ENCODE data around the gene CNDP2.
A peak's percentile ranks its signal among the peaks of the same experiment; 100 is the strongest.

The CNDP2 gene

GRCh38 chr18:74546751-74547530 lies 50.8 kb downstream of the CNDP2 start:
- H3K4me1 ChIP-seq = peaks cover 0 to 9% (median 0%) of the 10 kb centered on the region in 10 experiments; a peak in 1 of 20 replicates
- H3K4me3 ChIP-seq = no peak overlapping the region
- H3K27ac ChIP-seq = no peak overlapping the region
- H4K20me1 ChIP-seq = no peaks in the 10 kb centered on the region
- H3K9ac ChIP-seq = no peak overlapping the region
- H3K27me3 ChIP-seq = no peaks in the 10 kb centered on the region
- peak overlapping the region in 1 of 11 experiments; percentile 17; a peak in 1 of 22 replicates for H3K4me2 ChIP-seq
- H3K36me3 ChIP-seq = peaks cover 0 to 8% (median 0%) of the 10 kb centered on the region in 11 experiments; a peak in 2 of 22 replicates
- peaks cover 34 to 50% (median 42%) of the 10 kb centered on the region in 11 experiments for H3K9me3 ChIP-seq (replicated peaks in 1 of 11)
- no peak for TF ChIP-seq Cebpa-rat (IDR thresholded peaks at IDR 0.05)

GRCh38 chr18:74547860-74548259 lies 51.7 kb downstream of the CNDP2 start:
- H3K27me3 ChIP-seq = no peaks in the 10 kb centered on the region
- no peak overlapping the region for H3K27ac ChIP-seq

GRCh38 chr18:74549591-74550104 lies 53.5 kb downstream of the CNDP2 start:
- H3K9ac ChIP-seq = no peak overlapping the region
- H3K27ac ChIP-seq = no peak overlapping the region
- peaks cover 0 to 9% (median under 1%) of the 10 kb centered on the region in 10 experiments; a peak in 6 of 20 replicates for H3K4me1 ChIP-seq
- TF ChIP-seq Cebpa-rat (IDR thresholded peaks at IDR 0.05) = no peak
- H4K20me1 ChIP-seq = no peaks in the 10 kb centered on the region
- peaks cover 0 to 8% (median 0%) of the 10 kb centered on the region in 11 experiments; a peak in 2 of 22 replicates for H3K36me3 ChIP-seq
- H3K4me3 ChIP-seq = peak overlapping the region in 2 of 10 experiments; percentile 5 to 12; a peak in 1 of 20 replicates
- H3K27me3 ChIP-seq = no peaks in the 10 kb centered on the region
- peaks cover 34 to 50% (median 42%) of the 10 kb centered on the region in 11 experiments for H3K9me3 ChIP-seq (replicated peaks in 1 of 11)
- no peak overlapping the region for H3K4me2 ChIP-seq

More at GRCh38 chr18:74547860-74548259, 51.7 kb downstream of the CNDP2 start:
- Histone ChIP-seq H3K9me3 (replicated peaks in 1 of 11) (peaks cover 34 to 50% (median 42%) of the 10 kb centered on the region in 11 experiments), H3K4me3 (no peak overlapping the region), H3K4me2 (no peak overlapping the region), H4K20me1 (no peaks in the 10 kb centered on the region), H3K36me3 (peaks cover 0 to 8% (median 0%) of the 10 kb centered on the region in 11 experiments; a peak in 2 of 22 replicates), H3K9ac (no peak overlapping the region), H3K4me1 (peaks cover 0 to 9% (median 0%) of the 10 kb centered on the region in 10 experiments; a peak in 1 of 20 replicates)
- no peak for TF ChIP-seq Cebpa-rat (IDR thresholded peaks at IDR 0.05)

- Histone ChIP-seq H3K4me1 (peaks cover 0 to 19% (median 12%) of the 10 kb centered on the region in 10 experiments; a peak in 17 of 20 replicates), H3K27me3 (no peaks in the 10 kb centered on the region), H3K36me3 (peaks cover 0 to 8% (median 0%) of the 10 kb centered on the region in 11 experiments; a peak in 2 of 22 replicates), H4K20me1 (no peaks in the 10 kb centered on the region), H3K9me3 (replicated peaks in 1 of 11) (peaks cover 34 to 50% (median 42%) of the 10 kb centered on the region in 11 experiments), H3K4me2 (no peak overlapping the region), H3K27ac (no peak overlapping the region), H3K9ac (no peak overlapping the region), H3K4me3 (no peak overlapping the region)
- no peak for TF ChIP-seq Cebpa-rat (IDR thresholded peaks at IDR 0.05)
These were observed 54.7 kb downstream of the CNDP2 start for GRCh38 chr18:74550886-74551285.

GRCh38 chr18:74551452-74551851 lies 55.3 kb downstream of the CNDP2 start:
- Histone ChIP-seq H3K4me3 (no peak overlapping the region), H3K4me1 (peaks cover 0 to 19% (median 16%) of the 10 kb centered on the region in 10 experiments; a peak in 17 of 20 replicates), H3K4me2 (no peak overlapping the region), H4K20me1 (no peaks in the 10 kb centered on the region), H3K27ac (no peak overlapping the region), H3K27me3 (no peaks in the 10 kb centered on the region), H3K9me3 (replicated peaks in 1 of 11) (peaks cover 34 to 47% (median 42%) of the 10 kb centered on the region in 11 experiments), H3K36me3 (peaks cover 0 to 8% (median 0%) of the 10 kb centered on the region in 11 experiments; a peak in 2 of 22 replicates), H3K9ac (no peak overlapping the region)
- TF ChIP-seq Cebpa-rat (IDR thresholded peaks at IDR 0.05) = no peak

- H3K9me3 ChIP-seq (replicated peaks in 1 of 11) = peaks cover 34 to 41% (median 39%) of the 10 kb centered on the region in 11 experiments
- no peak overlapping the region for H3K4me2 ChIP-seq
- H3K27me3 ChIP-seq = no peaks in the 10 kb centered on the region
- H3K4me3 ChIP-seq = no peak overlapping the region
- no peak for TF ChIP-seq Cebpa-rat (IDR thresholded peaks at IDR 0.05)
- no peaks in the 10 kb centered on the region for H4K20me1 ChIP-seq
- H3K27ac ChIP-seq = no peak overlapping the region
- H3K4me1 ChIP-seq = peaks cover 0 to 19% (median 14%) of the 10 kb centered on the region in 10 experiments; a peak in 17 of 20 replicates
- H3K9ac ChIP-seq = no peak overlapping the region
- H3K36me3 ChIP-seq = peaks cover 0 to 8% (median 0%) of the 10 kb centered on the region in 11 experiments; a peak in 2 of 22 replicates
These were observed 55.9 kb downstream of the CNDP2 start for GRCh38 chr18:74551936-74552555.

- TF ChIP-seq Cebpa-rat (IDR thresholded peaks at IDR 0.05) = no peak
- Histone ChIP-seq H4K20me1 (no peaks in the 10 kb centered on the region), H3K36me3 (no peaks in the 10 kb centered on the region), H3K4me3 (no peak overlapping the region), H3K27ac (no peak overlapping the region), H3K9ac (no peak overlapping the region), H3K4me2 (peak overlapping the region in 5 of 11 experiments; percentile 65 to 78 (median 74); a peak in 7 of 22 replicates), H3K4me1 (peaks cover 0 to 22% (median 16%) of the 10 kb centered on the region in 10 experiments; a peak in 17 of 20 replicates), H3K27me3 (no peaks in the 10 kb centered on the region), H3K9me3 (replicated peaks in 1 of 11) (peaks cover 0 to under 1% (median 0%) of the 10 kb centered on the region in 11 experiments; a peak in 4 of 22 replicates)
These were observed 60.0 kb downstream of the CNDP2 start for GRCh38 chr18:74556126-74556525.

- no peak overlapping the region for H3K4me3 ChIP-seq
- H3K9me3 ChIP-seq (replicated peaks in 1 of 11) = no peaks in the 10 kb centered on the region
- H3K9ac ChIP-seq = no peak overlapping the region
- H4K20me1 ChIP-seq = no peaks in the 10 kb centered on the region
- H3K27ac ChIP-seq = no peak overlapping the region
- no peak overlapping the region for H3K4me2 ChIP-seq
- peaks cover 0 to 27% (median 17%) of the 10 kb centered on the region in 10 experiments; a peak in 17 of 20 replicates for H3K4me1 ChIP-seq
- no peaks in the 10 kb centered on the region for H3K36me3 ChIP-seq
- TF ChIP-seq Cebpa-rat (IDR thresholded peaks at IDR 0.05) = no peak
- H3K27me3 ChIP-seq = no peaks in the 10 kb centered on the region
These were observed 61.9 kb downstream of the CNDP2 start for GRCh38 chr18:74558096-74558495.

All from BLaER1 treated with 17β-estradiol and CSF1 and Interleukin-3, amounts not matched to agents 10 nM and 100 nM (cell line).